ENCODE data around the gene SCYGR5. TPM values are rescaled to one million over a fixed set of nuclear protein-coding genes. Genes with fewer than 3 reads are reported as not detected.

Gene SCYGR5
- total RNA-seq, 1 experiment from 2014 or later: not detected

GRCh38 chr2:227653419-227653818 is 13.2 kb upstream of the SCYGR5 start:
- ChIA-PET POLR2A (ENCODE audit: low non-redundant PET) (no interaction called here), CTCF (no interaction called here)
- intact Hi-C loops (cut with micrococcal nuclease; ENCODE audit: unreplicated experiment): no loop called here
- TF ChIP-seq EZH2 (IDR thresholded peaks at IDR 0.05; ENCODE audit: borderline replicate concordance, low read depth, low read length, poor library complexity, severe bottlenecking) (no peak), CTCF (conservative IDR thresholded peaks at IDR 0.05; ENCODE audit: low read depth, low read length) (no peak)
- no peaks in the 10 kb centered on the region for H3K27me3 ChIP-seq (replicated peaks; ENCODE audit: insufficient read depth, low read depth, low read length, poor library complexity)
- H3K4me1 ChIP-seq (ENCODE audit: insufficient read depth, low read length, poor library complexity, severe bottlenecking): no peaks in the 10 kb centered on the region
- H3K9me3 ChIP-seq (ENCODE audit: low read depth, low read length, poor library complexity, severe bottlenecking): no peaks in the 10 kb centered on the region
- no peaks in the 10 kb centered on the region for H3K36me3 ChIP-seq (ENCODE audit: insufficient read depth, low read length, poor library complexity, severe bottlenecking)
- BruUV-seq (replicated peaks): no TSS peak
- H3K27ac ChIP-seq (ENCODE audit: low read depth, low read length, poor library complexity, severe bottlenecking): no peak overlapping the region
- no peak overlapping the region for H3K4me3 ChIP-seq (ENCODE audit: low read depth, low read length, poor library complexity, severe bottlenecking)
- no peak for DNase-seq (ENCODE audit: low spot score)

- Histone ChIP-seq H3K4me3 (ENCODE audit: low read depth, low read length, poor library complexity, severe bottlenecking) (no peak overlapping the region), H3K4me1 (ENCODE audit: insufficient read depth, low read length, poor library complexity, severe bottlenecking) (no peaks in the 10 kb centered on the region), H3K36me3 (ENCODE audit: insufficient read depth, low read length, poor library complexity, severe bottlenecking) (no peaks in the 10 kb centered on the region), H3K27ac (ENCODE audit: low read depth, low read length, poor library complexity, severe bottlenecking) (no peak overlapping the region), H3K9me3 (ENCODE audit: low read depth, low read length, poor library complexity, severe bottlenecking) (no peaks in the 10 kb centered on the region), H3K27me3 (replicated peaks; ENCODE audit: insufficient read depth, low read depth, low read length, poor library complexity) (no peaks in the 10 kb centered on the region)
- CTCF ChIA-PET: no interaction called here
- intact Hi-C loops (cut with micrococcal nuclease; ENCODE audit: unreplicated experiment): no loop called here
- POLR2A ChIA-PET (ENCODE audit: low non-redundant PET): no interaction called here
- TF ChIP-seq CTCF (conservative IDR thresholded peaks at IDR 0.05; ENCODE audit: low read depth, low read length) (no peak), EZH2 (IDR thresholded peaks at IDR 0.05; ENCODE audit: borderline replicate concordance, low read depth, low read length, poor library complexity, severe bottlenecking) (no peak)
- BruUV-seq (replicated peaks): no TSS peak
- DNase-seq (ENCODE audit: low spot score): no peak
Observed at GRCh38 chr2:227654426-227654825, 12.2 kb upstream of the SCYGR5 start.

- intact Hi-C loops (cut with micrococcal nuclease; ENCODE audit: unreplicated experiment): loop anchor here (1.0 to 5.0 kb wide), 4 partner anchors 173 to 248 kb away; no protein-coding TSS in a partner anchor
- Histone ChIP-seq H3K4me1 (ENCODE audit: insufficient read depth, low read length, poor library complexity, severe bottlenecking) (no peaks in the 10 kb centered on the region), H3K27me3 (replicated peaks; ENCODE audit: insufficient read depth, low read depth, low read length, poor library complexity) (no peaks in the 10 kb centered on the region), H3K4me3 (ENCODE audit: low read depth, low read length, poor library complexity, severe bottlenecking) (no peak overlapping the region), H3K27ac (ENCODE audit: low read depth, low read length, poor library complexity, severe bottlenecking) (no peak overlapping the region), H3K9me3 (ENCODE audit: low read depth, low read length, poor library complexity, severe bottlenecking) (no peaks in the 10 kb centered on the region), H3K36me3 (ENCODE audit: insufficient read depth, low read length, poor library complexity, severe bottlenecking) (no peaks in the 10 kb centered on the region)
- DNase-seq (ENCODE audit: low spot score): peak; percentile 43
- ChIA-PET CTCF (no interaction called here), POLR2A (ENCODE audit: low non-redundant PET) (no interaction called here)
- BruUV-seq (replicated peaks): no TSS peak
- TF ChIP-seq CTCF (conservative IDR thresholded peaks at IDR 0.05; ENCODE audit: low read depth, low read length) (no peak), EZH2 (IDR thresholded peaks at IDR 0.05; ENCODE audit: borderline replicate concordance, low read depth, low read length, poor library complexity, severe bottlenecking) (no peak)
Observed at GRCh38 chr2:227655454-227655853, 11.2 kb upstream of the SCYGR5 start.

Measured in A673 (cell line).